HG03135 (cell line): ENCODE data around the gene SLC9A6.
"Not testable (repeated sequence)": the region's sequence is repeated elsewhere in the genome, so short reads cannot be mapped to it uniquely, and the experiment has no call there.

Source experiments
- ATAC-seq: cut with Tn5 transposase; IDR thresholded peaks from one replicate; pipeline ENCODE4 v1.9.1; 2021; ENCODE audit warnings: mild to moderate bottlenecking, moderate library complexity; ENCODE audit not compliant: unreplicated experiment

The SLC9A6 gene

DNA sequence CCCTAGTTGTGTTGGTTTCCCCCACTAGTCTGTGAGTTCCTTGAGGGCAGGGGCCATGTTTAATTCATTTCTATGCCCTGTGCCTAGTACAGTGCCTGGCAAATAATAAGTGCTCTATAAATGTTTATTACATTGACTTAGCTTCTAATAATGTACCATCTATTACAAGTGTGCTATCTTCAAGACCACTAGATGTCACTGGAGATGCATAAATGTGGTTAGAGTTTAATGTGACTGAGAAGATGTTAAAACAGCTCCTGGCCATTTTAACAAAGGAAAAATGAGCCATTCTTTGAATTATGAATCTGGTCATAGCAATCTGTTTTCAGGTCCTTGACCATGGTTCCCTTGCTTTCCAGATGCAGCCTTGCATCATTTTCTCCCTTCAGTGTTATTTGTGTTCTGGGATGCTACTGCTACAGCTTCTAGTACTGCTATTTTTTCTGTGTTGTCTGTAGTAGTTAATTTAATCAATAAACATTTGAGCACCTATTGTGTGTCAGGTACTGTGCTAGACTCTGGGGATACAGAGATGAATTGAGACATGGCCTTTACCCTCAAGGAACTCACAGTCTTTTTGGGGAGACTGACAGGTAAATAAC is 43.2 kb downstream of the SLC9A6 start:
- peak; percentile 74 for ATAC-seq

- ATAC-seq: no peak
Measured at GRCh38 chrX:136029766-136030165, 44.5 kb downstream of the SLC9A6 start.

DNA sequence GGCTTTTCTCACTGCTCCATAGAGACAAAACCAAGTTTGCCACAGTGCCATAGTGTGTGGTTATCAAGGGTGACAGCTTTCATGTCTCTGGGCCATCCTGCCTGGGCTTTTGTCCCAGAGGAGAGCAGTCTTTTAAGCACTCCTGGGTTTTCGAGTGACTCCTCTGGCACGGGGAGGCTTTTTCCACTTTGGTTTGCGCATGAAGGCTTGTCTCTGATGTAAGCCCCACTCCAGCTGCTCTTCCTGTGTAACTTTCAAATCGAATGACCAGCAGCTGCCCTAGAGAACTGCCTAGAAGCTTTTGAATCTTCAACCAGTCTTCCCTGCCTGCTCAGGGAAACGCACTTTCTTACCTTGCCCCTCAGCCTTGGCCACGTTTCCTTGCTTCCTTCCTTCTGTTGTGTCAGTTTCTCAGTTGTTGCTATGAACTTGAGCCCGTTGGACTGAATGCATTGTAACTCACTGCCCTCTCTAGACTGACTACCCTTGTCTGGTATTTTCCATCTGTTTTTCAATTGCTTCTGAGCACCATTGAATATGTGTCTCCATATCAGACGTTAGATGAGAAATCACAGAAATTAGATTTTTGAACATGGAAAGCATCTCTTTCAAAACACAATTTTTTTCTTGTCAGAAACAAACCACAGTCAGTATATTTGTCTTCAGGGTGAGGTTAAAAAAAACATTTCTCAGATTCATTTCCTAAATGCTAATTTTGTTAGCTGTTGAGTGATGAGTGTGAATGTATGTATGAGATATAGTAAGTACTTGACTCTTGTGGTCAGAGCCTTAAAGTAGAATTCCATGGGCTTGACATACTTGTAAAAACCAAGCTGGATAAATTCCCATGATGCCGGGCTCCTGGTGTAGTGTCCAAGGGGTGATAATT is 45.3 kb downstream of the SLC9A6 start:
- no peak for ATAC-seq

GRCh38 chrX:136031626-136032025 is 46.4 kb downstream of the SLC9A6 start:
- ATAC-seq: no peak

DNA sequence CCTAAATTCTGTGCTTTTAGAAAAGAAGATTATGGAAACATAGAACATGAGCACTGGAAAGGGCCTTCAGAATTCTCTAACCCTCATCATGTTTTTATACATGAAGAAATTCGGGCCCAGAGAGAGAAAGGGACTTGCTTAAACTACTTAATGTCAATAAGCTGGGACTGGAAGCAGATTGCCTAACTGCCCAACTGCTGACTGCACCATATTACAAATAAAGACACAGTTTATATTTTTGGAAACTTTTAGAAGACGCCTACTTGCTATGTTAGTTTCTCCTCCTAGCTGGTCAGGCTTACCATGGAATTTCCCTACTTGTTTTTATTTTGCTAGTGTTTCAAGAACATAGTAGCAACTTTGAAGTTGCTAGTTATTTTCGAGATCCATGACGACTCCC is 47.1 kb downstream of the SLC9A6 start:
- ATAC-seq: no peak

- ATAC-seq: no peak
Measured at GRCh38 chrX:136034668-136035067, 49.4 kb downstream of the SLC9A6 start.

DNA sequence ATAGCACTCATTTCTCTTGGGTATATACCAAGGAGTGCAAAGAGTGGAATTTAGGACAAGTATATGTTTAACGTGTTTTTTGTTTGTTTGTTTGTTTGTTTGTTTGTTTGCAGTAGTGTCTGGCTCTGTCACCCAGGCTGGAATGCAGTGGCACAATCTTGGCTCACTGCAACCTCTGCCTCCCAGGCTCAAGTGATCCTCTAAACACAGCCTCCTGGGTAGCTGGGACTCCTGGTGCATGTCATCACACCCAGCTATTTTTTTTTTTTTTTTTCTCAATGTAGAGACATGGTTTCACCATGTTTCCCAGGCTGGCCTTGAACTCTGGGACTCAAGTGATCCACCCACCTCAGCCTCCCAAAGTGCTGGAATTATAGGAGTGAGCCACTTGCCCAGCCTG is 50.4 kb downstream of the SLC9A6 start:
- no peak for ATAC-seq

DNA sequence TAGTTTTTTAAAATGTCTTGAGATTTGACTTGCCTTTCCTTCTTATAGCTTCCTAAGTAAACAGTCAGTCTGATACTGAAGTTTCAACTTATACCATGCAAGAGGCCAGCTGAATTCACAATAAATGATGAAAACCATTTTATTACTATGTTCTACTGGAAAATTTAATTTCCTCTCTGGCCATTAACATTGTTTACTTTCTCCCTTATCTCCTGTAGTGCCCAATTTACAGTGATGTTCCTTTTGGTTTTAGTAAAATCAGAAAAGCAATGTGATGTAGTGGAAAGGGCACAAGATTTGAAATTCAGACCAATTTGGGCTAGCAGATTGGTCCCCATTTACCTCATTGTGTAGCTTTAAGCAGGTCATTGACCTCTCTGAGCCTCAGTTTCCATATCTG is 54.2 kb downstream of the SLC9A6 start:
- ATAC-seq: no peak

DNA sequence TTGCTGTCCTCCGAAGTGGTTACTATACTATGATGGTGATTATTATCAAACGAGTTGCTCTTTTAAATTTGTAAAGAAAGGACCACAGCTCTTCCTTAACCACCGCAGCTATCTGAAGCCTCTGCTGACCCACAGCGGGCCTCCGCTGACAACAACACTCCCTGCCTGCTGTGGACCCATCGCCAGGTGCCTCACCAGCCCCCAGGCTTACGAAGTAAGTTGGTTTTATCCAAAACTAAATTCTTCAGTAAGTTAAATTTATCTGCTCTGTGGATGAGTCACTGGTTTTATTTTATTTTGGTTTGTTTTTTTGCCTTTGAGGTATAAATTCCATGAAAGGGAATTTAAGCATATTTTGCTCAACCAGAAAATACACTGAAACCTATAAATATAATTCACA is 54.7 kb downstream of the SLC9A6 start:
- ATAC-seq: no peak

DNA sequence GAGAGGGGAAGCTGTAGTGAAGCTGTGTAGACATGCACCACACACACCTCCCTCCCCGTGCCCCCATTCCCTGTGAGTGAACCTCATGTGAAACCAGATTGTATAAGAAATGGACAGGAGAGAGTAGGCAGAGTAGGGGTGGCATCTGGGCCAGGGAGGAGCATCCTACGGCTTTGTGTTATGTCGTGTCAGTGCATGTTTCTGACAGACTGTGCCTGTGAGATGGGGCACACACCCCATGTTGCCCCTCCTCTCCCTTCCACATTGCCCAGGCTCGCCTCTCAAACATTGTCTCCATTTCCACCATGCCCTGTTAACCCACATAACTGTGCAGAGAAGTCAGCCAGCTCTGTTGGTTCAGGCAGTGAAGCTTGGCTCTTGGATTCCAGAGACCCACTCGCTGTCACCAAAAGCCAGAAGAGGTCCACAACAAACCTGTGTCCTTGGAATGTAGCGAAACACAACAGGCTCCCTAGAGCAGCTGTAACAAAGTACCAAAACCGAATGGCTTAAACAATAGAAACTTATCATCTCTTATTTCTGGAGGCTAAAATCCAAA is 56.1 kb downstream of the SLC9A6 start:
- ATAC-seq: no peak

- no peak for ATAC-seq
Measured at GRCh38 chrX:136045008-136045407, 59.8 kb downstream of the SLC9A6 start.

DNA sequence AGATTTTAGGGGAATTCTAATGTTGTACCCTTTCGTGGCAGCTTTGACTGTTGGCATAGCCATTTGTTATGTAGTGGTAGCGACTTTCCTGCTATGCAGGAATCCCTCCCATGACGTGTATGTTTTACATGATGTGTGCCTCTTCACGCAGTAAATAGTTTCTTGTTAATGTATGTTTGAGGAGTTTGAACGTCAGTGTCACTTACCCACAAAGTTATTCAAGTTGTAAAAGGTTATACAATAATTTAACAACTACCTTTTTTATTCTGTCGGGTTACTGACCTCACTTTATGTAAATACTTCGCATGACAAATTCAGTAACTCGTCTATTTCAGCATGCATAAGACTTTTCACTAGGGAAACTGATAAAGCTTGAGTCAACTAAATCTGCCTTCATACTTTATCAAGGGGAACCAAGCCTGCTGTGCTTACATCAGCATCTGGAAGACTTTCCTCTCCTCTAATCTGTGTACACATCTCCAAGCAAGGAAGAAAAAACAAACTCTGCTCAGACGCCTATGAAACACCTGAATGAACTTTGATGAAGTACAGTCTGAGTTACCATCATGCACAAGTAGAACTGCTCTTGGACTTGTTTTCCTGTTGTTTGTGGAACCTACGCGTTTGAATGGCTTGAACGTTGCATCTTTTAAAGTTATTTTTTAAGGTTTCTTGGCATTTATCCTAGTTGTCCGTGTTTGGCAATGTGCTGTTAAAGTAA is 61.2 kb downstream of the SLC9A6 start:
- ATAC-seq: no peak

- no peak for ATAC-seq
Measured at GRCh38 chrX:136047016-136047642, 61.9 kb downstream of the SLC9A6 start.

DNA sequence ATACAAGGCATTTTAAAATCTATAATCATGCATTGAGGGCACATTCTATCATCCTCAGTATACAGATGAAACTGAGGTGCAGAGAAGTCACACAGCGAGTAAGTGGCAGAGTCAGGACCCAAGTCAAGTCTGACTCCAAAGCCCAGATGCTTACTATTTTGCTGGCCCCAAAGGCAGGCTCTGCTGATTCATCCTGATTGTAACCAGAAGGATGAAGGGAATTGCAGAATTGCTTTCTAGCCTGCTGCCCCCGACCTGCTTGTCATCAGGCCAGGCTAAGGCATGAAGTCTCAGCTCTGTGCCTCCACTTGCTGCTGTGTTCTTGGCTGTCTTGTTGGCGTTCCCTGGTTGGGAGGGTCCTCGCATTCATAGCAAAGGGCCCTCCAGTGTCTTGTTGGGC is 62.7 kb downstream of the SLC9A6 start:
- no peak for ATAC-seq

DNA sequence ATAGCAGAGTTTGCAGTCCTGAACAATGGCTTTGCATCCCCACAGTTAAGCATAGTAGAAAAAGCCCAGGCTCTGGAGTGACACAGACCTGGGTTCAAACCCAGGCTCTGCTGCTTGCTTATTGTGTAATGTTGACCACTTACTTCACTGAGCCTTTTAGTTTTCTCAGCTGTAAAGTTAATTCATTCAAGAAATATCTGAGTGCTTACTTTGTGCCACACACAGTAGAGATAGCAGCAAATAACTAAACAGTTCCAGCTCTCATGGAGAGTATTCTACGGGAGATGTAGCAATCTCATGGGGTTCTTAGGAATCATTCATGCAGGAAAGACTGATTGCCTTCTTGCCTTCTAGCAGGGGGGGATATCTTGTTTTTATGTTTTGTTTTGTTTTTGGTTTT is 63.2 kb downstream of the SLC9A6 start:
- ATAC-seq: no peak

DNA sequence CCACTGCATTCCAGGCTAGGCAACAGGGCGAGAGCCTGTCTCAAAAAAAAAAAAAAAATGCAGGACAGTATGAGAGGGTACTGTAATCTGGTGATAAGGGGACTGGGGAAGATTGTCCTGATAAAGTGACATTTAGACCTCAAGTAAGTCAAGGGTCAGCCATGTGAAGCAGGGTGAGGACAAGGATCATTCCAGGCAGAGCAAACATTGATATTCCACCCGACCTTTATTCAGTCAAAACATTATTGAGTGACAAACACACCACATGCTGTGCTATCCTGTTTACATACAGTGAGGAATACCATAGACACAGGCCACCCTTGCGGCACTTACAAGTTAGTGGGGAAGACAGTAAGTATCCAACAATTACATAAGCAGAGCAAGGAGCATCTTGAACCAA is 64.4 kb downstream of the SLC9A6 start:
- ATAC-seq: no peak

DNA sequence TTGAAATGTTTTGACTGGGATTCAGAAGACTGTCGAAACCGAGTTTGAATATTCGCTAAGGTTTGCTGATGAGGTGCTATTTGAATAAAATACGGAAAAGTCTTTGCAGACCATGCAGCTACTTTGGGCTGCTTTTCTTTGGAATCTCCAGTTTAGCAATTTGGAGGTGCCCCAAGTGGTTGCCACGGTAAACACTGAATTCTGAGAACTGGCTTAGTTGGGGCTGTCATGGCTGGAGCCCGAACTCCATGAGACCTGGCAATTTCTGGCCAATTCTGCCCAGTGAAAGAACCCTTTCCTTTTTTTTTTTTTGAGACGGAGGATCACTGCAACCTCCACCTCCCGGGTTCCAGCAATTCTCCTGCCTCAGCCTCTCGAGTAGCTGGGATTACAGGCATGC is 65.6 kb downstream of the SLC9A6 start:
- ATAC-seq: not testable (repeated sequence)

GRCh38 chrX:136051611-136052010 is 66.4 kb downstream of the SLC9A6 start:
- no peak for ATAC-seq

DNA sequence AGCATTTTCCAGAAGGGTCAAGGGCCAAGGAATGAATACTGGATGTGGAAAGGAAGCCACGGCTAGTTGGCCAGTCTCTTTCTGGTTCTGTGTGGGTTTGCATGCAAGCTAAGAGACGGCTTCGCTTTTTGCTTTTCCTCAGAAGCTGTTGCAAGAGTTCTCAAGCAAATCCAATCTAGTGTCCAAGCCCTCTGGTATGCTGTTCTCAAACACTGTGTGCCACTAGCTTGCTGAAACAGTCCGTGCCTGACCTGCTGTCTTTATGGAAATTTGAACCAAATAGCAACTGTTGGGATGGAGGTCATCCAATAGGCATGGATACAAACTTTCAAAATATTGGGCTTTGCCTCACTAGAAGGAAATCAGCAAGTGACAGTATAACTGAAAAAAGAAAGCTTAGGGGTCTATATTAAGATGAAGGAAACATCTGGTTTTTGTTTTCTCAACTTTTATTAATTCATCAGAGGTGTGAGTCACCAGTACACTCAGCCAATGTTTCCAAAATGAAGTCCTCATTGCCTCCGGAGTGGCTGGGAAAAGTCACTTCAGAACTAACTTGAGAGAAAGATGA is 70.5 kb downstream of the SLC9A6 start:
- ATAC-seq: no peak

GRCh38 chrX:136057567-136057966 is 72.3 kb downstream of the SLC9A6 start:
- no peak for ATAC-seq

GRCh38 chrX:136059350-136059749 is 74.1 kb downstream of the SLC9A6 start:
- ATAC-seq: no peak
